Cardiac fibroblast (primary cell): ENCODE results near the gene OR10J1.

Experiments
- DNase-seq, 2 donors: peaks; one replicate each; pipeline versions ENCODE4 v3.0.0 to v3.0.0-alpha.2; 2010; ENCODE audit warnings: low read depth in 2 of 2
- H3K4me3 ChIP-seq, 2 donors: replicated peaks in 1 of 2; 1 replicate in 1 of 2; 2 replicates in 1 of 2; pipeline ENCODE4 v1.5.1; 2011; ENCODE audit warnings: low read depth in 2 of 2, low read length in 2 of 2, mild to moderate bottlenecking in 2 of 2, moderate library complexity in 1 of 2
- CTCF ChIP-seq: IDR thresholded peaks from one replicate; pipeline ENCODE4 v1.5.1; 2011; ENCODE audit warnings: low read depth, mild to moderate bottlenecking, low read length, inconsistent platforms

The OR10J1 gene

GRCh38 chr1:159439422-159439821, at the start of gene OR10J1:
OR10J1 (plus strand) TSS chr1:159439722; CDS start chr1:159439792, 70 bp downstream.
- no peak for TF ChIP-seq CTCF
- H3K4me3 ChIP-seq, result no peak within 1 kb of the TSS
- no peak for DNase-seq

DNA sequence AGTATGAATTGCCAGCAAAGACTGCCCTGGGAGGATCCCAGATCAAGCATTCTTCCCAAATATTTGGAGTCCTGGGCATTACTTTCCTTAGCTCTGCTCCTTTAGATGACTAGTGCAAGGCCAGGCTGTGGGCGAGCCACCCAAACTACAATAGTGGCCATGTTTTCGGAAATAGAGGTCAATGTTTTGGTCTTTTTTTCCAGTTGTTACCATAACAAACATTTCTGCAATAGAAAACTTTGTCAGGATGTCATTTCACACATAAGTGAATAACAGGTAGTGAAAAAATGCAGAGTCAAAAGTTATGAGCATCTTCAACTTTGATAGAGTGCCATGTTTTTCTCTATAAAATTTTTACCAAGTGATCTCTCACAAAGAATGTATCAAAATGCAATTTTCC, 32.7 kb upstream of the OR10J1 start:
- DNase-seq, result no peak
- no peak overlapping the region for H3K4me3 ChIP-seq
- no peak for TF ChIP-seq CTCF

DNA sequence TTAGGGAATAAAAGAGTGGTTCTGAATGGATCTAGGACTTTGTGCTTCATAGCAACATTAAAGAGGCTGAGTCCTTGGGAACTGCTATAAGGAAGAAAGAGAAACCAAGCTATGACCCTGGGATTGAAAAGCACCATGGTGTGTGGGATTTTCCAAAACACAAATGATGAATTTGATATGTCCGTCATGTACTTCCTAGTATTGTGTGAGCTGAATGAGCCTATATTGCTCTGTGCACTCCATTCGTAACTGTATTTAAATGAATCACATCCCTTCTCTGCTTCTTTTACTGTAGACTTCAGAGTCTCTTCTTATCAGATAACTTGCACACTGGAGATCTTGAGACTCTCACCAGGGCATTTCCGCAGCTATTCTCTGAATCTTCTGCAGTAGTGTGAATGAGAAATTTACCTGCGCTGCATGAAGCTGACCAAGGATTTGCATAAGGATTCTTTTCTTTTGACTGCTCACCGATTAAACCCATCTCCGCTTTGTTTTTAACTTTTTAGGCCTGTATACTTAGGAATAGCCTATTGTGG, 30.6 kb upstream of the OR10J1 start:
- DNase-seq, result no peak
- H3K4me3 ChIP-seq, result no peak overlapping the region
- TF ChIP-seq CTCF, result no peak

DNA sequence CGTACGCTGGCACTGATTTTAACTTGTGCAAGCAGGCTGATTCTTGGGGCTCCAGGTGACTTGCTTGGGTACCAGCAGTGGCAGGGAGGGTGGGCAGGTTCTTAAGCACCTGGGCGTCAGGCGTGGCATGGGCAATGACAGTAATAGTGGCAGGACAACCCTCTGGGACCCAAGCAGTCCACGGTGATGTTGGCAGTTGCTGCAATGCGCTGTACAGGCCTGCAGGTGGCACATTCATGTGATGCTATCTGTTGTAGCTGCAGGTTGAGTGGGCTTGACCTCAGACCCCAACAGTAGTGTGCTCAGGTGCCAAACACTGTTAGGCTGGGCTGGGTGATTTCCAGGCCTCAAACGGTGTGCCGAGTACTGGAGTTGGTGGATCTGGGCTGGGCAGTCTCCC, 17.7 kb upstream of the OR10J1 start:
- H3K4me3 ChIP-seq, result no peak overlapping the region

DNA sequence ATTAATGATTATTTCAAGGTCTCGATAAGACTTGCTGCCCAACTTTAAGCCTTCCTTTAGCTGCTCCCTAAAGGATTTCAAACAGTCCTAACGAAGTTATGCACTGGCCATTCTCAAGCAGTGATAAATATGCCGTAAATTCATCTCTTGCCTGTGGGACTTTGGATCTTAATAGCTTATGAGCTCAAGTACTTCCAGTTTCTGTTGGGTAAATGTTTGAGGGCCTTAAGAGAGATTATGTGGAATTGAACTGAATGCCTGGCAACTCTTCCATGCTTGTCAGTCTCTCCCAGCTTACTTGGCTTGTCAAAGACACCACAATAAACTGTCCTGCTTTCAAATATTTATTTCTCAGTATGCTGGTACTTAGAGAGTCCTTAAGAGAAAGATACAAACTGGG, 11.0 kb upstream of the OR10J1 start:
- no peak overlapping the region for H3K4me3 ChIP-seq
- peak; percentile 23 to 29 for DNase-seq
- TF ChIP-seq CTCF, result no peak

More for the DNA sequence above, 17.7 kb upstream of the OR10J1 start:
- no peak for TF ChIP-seq CTCF
- DNase-seq, result no peak

- peak; percentile 81 to 95 for DNase-seq
- H3K4me3 ChIP-seq, result no peak overlapping the region
- no peak for TF ChIP-seq CTCF
These were observed 10.3 kb upstream of the OR10J1 start for GRCh38 chr1:159429074-159429861.
